Activated T-cell treated with anti-CD3 and anti-CD28 coated beads, Interleukin-2, amount 50 U/mL, for 72 hours (primary cell): ENCODE results near the gene ZFYVE9. TPM values are rescaled to one million over a fixed set of nuclear protein-coding genes. Genes with fewer than 3 reads are reported as not detected.
A peak's percentile ranks its signal among the peaks of the same experiment; 100 is the strongest.

Source experiments
- ATAC-seq, 2 donors: fragments of 150-1000 bp; cut with Tn5 transposase; replicated peaks in 1 of 2; 2 replicates each; pipeline ENCODE4 v1.10.0; 2021; ENCODE audit warnings: moderate library complexity in 2 of 2, mild to moderate bottlenecking in 1 of 2
- DNase-seq, 2 donors: peaks; one replicate each; pipeline ENCODE4 v3.0.0; 2021 to 2022; ENCODE audit warnings: mixed read lengths in 1 of 2
- H3K27ac Mint-ChIP-seq: one replicate; pipeline ENCODE4 v1.8.0; 2022; ENCODE audit warnings: mild to moderate bottlenecking, moderate library complexity, mixed read lengths
- H3K27me3 Mint-ChIP-seq: one replicate; pipeline ENCODE4 v1.8.0; 2022; ENCODE audit warnings: low read depth, mixed read lengths
- H3K36me3 Mint-ChIP-seq, 2 donors: one replicate each; pipeline ENCODE4 v1.8.0; 2022; ENCODE audit warnings: mixed read lengths in 2 of 2, mild to moderate bottlenecking in 1 of 2; ENCODE audit not compliant: insufficient read depth in 2 of 2
- H3K4me1 Mint-ChIP-seq: one replicate; pipeline ENCODE4 v1.8.0; 2022; ENCODE audit warnings: low read depth, mixed read lengths
- H3K4me3 Mint-ChIP-seq, 2 donors: one replicate each; pipeline ENCODE4 v1.8.0; 2022; ENCODE audit warnings: mild to moderate bottlenecking in 2 of 2, mixed read lengths in 2 of 2, moderate library complexity in 2 of 2
- H3K9me3 Mint-ChIP-seq, 2 donors: one replicate each; pipeline ENCODE4 v1.8.0; 2022; ENCODE audit warnings: mixed read lengths in 2 of 2
- total RNA-seq, 2 donors: library from RNA; stranded (reverse); gene quantifications; one replicate each; pipeline ENCODE4 v1.2.3, GENCODE V29; 2022

Gene ZFYVE9
- total RNA-seq, 2 donors from 2014 or later: 4.4 to 5.7 TPM

GRCh38 chr1:52253421-52253820, 111.5 kb downstream of the ZFYVE9 start:
- Mint-ChIP-seq H3K36me3 (no peaks in the 10 kb centered on the region), H3K27me3 (no peaks in the 10 kb centered on the region), H3K9me3 (no peaks in the 10 kb centered on the region), H3K4me3 (no peak overlapping the region), H3K4me1 (no peaks in the 10 kb centered on the region), H3K27ac (no peak overlapping the region)
- DNase-seq (no peak), ATAC-seq (no peak)

- H3K9me3 Mint-ChIP-seq: no peaks in the 10 kb centered on the region
Measured at GRCh38 chr1:52259886-52260285, 118.0 kb downstream of the ZFYVE9 start.

DNA sequence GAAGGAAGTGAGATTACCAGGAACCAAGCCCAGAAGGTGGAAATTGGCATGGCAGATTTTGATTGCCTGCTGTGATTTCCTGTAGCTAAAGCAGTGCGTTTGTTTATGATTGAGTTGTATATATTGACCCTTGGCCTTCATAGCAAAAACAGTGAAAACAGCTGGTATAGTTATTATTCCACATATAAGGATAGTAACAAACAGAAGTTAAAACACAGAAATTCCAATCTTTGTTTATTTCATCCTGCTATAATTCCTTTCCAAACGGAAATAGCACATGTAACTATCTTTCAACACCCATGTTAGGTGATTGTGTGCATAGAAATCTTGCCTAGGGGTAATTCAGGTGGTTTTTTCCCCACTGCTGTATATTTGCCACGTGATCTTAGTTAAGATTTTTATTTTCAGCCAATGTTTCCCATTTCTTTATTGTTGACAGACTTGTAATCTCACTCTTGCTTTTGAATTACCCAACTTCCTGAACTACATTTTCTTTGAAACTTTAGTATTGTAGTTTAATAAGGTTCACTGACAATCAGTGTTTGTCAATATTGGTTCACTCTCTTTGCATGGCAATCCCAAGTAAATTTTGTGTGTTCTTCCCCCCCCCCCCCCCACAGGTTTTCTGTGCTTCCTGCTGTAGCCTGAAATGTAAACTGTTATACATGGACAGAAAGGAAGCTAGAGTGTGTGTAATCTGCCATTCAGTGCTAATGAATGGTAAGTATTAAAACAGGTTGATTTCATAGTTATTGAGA, 121.4 kb downstream of the ZFYVE9 start:
- ATAC-seq (no peak), DNase-seq (no peak)
- no peaks in the 10 kb centered on the region for H3K9me3 Mint-ChIP-seq
- no peaks in the 10 kb centered on the region for H3K27me3 Mint-ChIP-seq
- H3K36me3 Mint-ChIP-seq: no peaks in the 10 kb centered on the region
- no peak overlapping the region for H3K4me3 Mint-ChIP-seq
- no peaks in the 10 kb centered on the region for H3K4me1 Mint-ChIP-seq
- H3K27ac Mint-ChIP-seq: no peak overlapping the region

More at GRCh38 chr1:52259886-52260285, 118.0 kb downstream of the ZFYVE9 start:
- ATAC-seq (no peak), DNase-seq (no peak)
- H3K4me1 Mint-ChIP-seq: no peaks in the 10 kb centered on the region
- no peak overlapping the region for H3K4me3 Mint-ChIP-seq
- no peaks in the 10 kb centered on the region for H3K27me3 Mint-ChIP-seq
- H3K36me3 Mint-ChIP-seq: no peaks in the 10 kb centered on the region
- H3K27ac Mint-ChIP-seq: no peak overlapping the region

DNA sequence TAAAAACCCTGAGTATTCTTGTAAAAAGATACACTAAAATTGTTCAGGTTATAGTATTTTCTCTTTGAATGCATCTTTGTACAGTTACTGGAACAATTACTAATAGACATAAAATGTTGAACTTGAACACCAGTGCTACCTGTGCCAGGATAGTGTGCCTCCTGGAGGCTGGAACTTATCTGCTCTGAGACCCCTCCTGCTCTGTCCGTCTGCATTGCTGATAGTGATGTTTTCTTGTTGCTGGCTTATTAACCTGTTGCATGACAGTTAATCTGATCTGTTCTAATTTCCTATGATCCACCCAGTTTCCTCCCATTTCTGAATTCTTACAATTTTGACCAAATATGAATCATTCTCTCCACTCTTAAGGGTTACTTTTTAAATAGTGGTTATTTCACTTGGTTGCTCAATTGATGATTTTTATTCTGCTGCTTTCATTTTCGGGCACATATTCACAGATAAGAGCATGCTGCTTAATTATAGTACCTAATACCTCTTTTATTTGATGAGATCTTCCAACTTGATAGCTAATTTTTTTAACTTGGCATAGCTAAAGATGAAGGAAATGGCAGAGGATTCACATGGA, 122.7 kb downstream of the ZFYVE9 start:
- Mint-ChIP-seq H3K9me3 (no peaks in the 10 kb centered on the region), H3K4me3 (no peak overlapping the region), H3K27ac (no peak overlapping the region), H3K27me3 (no peaks in the 10 kb centered on the region), H3K36me3 (no peaks in the 10 kb centered on the region), H3K4me1 (no peaks in the 10 kb centered on the region)
- DNase-seq: no peak
- no peak for ATAC-seq

GRCh38 chr1:52266507-52266906, 124.6 kb downstream of the ZFYVE9 start:
- no peaks in the 10 kb centered on the region for H3K36me3 Mint-ChIP-seq
- no peak for DNase-seq
- no peaks in the 10 kb centered on the region for H3K27me3 Mint-ChIP-seq
- no peaks in the 10 kb centered on the region for H3K9me3 Mint-ChIP-seq
- H3K4me3 Mint-ChIP-seq: no peak overlapping the region
- no peak for ATAC-seq
- no peaks in the 10 kb centered on the region for H3K4me1 Mint-ChIP-seq
- H3K27ac Mint-ChIP-seq: no peak overlapping the region

DNA sequence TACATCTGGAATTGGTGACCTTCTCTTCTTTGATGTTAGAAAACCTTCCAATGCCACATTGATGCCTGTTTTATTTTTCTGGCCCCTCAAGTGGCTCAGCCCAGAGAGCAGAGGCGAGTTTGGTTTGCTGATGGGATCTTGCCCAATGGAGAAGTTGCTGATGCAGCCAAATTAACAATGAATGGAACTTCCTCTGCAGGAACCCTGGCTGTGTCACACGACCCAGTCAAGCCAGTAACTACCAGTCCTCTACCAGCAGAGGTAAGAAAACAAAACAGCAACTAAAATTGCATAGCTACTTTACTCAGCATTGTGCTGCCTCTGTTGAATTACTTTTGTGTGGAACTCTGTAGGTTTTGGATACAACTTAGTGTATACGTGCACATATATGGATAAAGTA, 126.5 kb downstream of the ZFYVE9 start:
- Mint-ChIP-seq H3K36me3 (no peaks in the 10 kb centered on the region), H3K4me1 (no peaks in the 10 kb centered on the region), H3K9me3 (no peaks in the 10 kb centered on the region), H3K4me3 (no peak overlapping the region), H3K27me3 (no peaks in the 10 kb centered on the region), H3K27ac (no peak overlapping the region)
- no peak for DNase-seq
- ATAC-seq: no peak

DNA sequence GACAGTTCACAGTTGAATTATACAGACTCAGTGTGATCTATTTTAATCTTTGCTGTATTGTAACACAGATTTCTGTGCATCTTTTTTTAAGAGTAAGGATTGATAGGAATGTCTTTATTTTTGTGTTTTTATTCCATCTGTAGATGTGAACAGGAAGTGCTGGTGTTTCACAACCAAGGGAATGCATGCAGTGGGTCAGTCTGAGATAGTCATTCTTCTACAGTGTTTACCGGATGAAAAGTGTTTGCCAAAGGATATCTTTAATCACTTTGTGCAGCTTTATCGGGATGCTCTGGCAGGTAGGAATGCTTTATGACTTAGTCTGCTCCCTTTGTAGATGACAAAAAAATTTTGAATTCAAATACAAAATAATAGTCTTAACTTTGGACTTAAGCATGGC, 139.6 kb downstream of the ZFYVE9 start:
- DNase-seq: no peak
- H3K4me3 Mint-ChIP-seq: no peak overlapping the region
- no peak for ATAC-seq
- H3K9me3 Mint-ChIP-seq: no peaks in the 10 kb centered on the region
- no peaks in the 10 kb centered on the region for H3K36me3 Mint-ChIP-seq
- H3K4me1 Mint-ChIP-seq: no peaks in the 10 kb centered on the region
- no peaks in the 10 kb centered on the region for H3K27me3 Mint-ChIP-seq
- H3K27ac Mint-ChIP-seq: no peak overlapping the region

- Mint-ChIP-seq H3K9me3 (no peaks in the 10 kb centered on the region), H3K36me3 (no peaks in the 10 kb centered on the region), H3K27ac (no peak overlapping the region), H3K27me3 (no peaks in the 10 kb centered on the region), H3K4me3 (no peak overlapping the region), H3K4me1 (no peaks in the 10 kb centered on the region)
- ATAC-seq (no peak), DNase-seq (no peak)
Measured at GRCh38 chr1:52288286-52288685, 146.4 kb downstream of the ZFYVE9 start.

- H3K4me3 Mint-ChIP-seq: no peak overlapping the region
- no peak overlapping the region for H3K27ac Mint-ChIP-seq
- no peaks in the 10 kb centered on the region for H3K9me3 Mint-ChIP-seq
- DNase-seq: no peak
- no peaks in the 10 kb centered on the region for H3K4me1 Mint-ChIP-seq
- no peaks in the 10 kb centered on the region for H3K36me3 Mint-ChIP-seq
- H3K27me3 Mint-ChIP-seq: no peaks in the 10 kb centered on the region
- ATAC-seq: no peak
Measured at GRCh38 chr1:52294580-52294979, 152.7 kb downstream of the ZFYVE9 start.

DNA sequence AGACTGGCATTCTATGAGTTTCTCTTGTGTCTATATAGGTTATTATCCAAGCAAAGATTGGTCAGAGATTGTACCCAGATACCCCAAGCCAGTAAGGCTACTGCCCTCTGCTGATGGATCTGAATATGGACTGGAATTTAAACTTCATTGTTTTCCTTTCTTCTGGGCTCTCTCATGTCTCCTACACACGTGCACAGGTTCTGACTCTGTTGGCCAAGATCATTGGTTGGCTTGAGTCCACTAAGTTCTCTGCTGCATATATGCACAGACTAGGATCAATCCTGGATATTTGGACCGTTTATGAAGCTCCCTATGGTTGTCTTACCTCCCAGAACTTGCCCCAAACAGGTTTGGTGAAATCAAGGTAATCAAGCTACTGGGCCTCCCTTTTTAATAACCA, 154.5 kb downstream of the ZFYVE9 start:
- Mint-ChIP-seq H3K4me3 (no peak overlapping the region), H3K9me3 (no peaks in the 10 kb centered on the region), H3K4me1 (no peaks in the 10 kb centered on the region), H3K36me3 (no peaks in the 10 kb centered on the region), H3K27me3 (no peaks in the 10 kb centered on the region), H3K27ac (no peak overlapping the region)
- peak; percentile 49 to 58 for ATAC-seq
- peak in 1 of 2 donors; percentile 4 for DNase-seq

DNA sequence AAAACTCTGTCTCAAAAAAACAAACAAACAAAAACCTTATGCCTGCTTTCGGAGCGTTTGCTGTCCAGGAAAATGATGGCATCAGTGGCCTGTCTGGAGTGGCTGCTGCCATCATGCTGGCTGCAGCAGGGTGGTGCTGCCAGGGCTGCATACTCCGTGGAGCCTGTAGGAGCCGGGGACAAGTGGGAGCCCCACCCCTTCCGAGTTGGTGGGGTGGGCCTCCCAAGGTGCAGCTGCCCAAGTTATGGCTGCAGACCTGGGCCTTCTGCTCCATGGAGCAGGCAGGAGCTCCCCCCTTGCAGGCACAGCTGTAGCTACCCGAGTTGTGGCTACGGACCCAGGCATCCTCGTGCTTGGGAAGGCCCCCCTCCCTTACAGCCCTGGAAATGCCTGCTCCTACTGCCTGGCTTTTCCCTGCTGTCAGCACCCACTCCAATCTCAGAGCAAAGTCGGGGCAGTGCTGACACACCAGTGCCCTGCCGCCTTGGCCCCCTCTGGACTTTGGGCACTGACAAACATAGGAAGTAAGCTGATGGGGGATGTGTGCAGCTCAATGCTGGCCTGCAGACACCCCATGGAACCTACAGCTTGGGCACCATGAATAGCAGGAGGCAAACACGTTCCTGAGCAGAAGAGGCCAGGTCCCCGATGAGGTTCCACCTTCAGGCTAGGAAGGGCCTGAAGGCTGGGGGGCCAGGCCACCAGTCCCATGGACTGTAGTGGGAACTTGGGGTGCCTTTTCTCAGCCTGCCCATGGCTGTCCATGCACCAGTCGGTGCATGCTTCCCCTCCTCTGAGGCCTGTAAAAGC, 163.7 kb downstream of the ZFYVE9 start:
- H3K36me3 Mint-ChIP-seq: no peaks in the 10 kb centered on the region
- H3K9me3 Mint-ChIP-seq: no peaks in the 10 kb centered on the region
- H3K27me3 Mint-ChIP-seq: no peaks in the 10 kb centered on the region
- H3K4me3 Mint-ChIP-seq: no peak overlapping the region
- H3K4me1 Mint-ChIP-seq: no peaks in the 10 kb centered on the region
- ATAC-seq (no peak), DNase-seq (no peak)
- no peak overlapping the region for H3K27ac Mint-ChIP-seq

GRCh38 chr1:52306227-52307006, 164.5 kb downstream of the ZFYVE9 start:
- ATAC-seq: no peak
- Mint-ChIP-seq H3K27ac (no peak overlapping the region), H3K4me1 (no peaks in the 10 kb centered on the region), H3K27me3 (no peaks in the 10 kb centered on the region), H3K36me3 (no peaks in the 10 kb centered on the region), H3K9me3 (no peaks in the 10 kb centered on the region), H3K4me3 (no peak overlapping the region)
- DNase-seq: no peak

DNA sequence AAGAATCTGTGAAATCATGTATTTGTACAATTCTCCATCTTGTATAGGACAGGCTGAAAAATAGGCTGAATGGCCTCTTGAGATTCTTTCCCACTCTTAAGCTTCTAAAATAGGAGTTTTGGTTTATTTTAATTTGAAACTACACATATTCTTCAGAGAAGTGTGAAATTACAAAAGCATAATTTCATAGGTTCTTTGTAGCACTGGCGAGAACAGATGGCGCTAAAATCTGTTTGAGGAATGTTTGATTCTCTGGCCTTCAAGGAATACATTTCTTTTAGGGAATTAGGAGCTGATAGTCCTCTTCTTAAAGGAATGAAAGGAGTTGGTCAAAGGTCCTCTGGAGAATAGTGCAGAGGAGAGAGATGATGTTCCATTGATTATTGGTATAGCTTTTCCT, 179.2 kb downstream of the ZFYVE9 start:
- Mint-ChIP-seq H3K27ac (no peak overlapping the region), H3K27me3 (no peaks in the 10 kb centered on the region), H3K4me1 (peaks cover 8% of the 10 kb centered on the region), H3K4me3 (no peak overlapping the region), H3K9me3 (no peaks in the 10 kb centered on the region), H3K36me3 (no peaks in the 10 kb centered on the region)
- ATAC-seq (no peak), DNase-seq (no peak)
